Osteoblast (primary cell): ENCODE data around the gene DRP2. TPM values are rescaled to one million over a fixed set of nuclear protein-coding genes. Genes with fewer than 3 reads are reported as not detected.

Experiments
- DNase-seq: peaks from one replicate; pipeline ENCODE4 v3.0.0; 2011; ENCODE audit warnings: low spot score, mixed read lengths; ENCODE audit not compliant: insufficient read length; ENCODE audit errors: missing footprints
- H2AFZ ChIP-seq: 2 replicates; pipeline ENCODE4 v1.6.0; 2011; ENCODE audit warnings: mild to moderate bottlenecking, low read length
- H3K27ac ChIP-seq: 2 replicates; pipeline ENCODE4 v1.5.1; 2011; ENCODE audit warnings: mild to moderate bottlenecking, low read depth, low read length, moderate library complexity
- H3K27me3 ChIP-seq: 2 replicates; pipeline ENCODE4 v1.6.0; 2012; ENCODE audit warnings: mild to moderate bottlenecking, control low read depth, inconsistent platforms, low read length, moderate library complexity; ENCODE audit not compliant: insufficient read depth
- H3K36me3 ChIP-seq: 2 replicates; pipeline ENCODE4 v1.5.1; 2011; ENCODE audit warnings: mild to moderate bottlenecking, low read length, control low read depth, moderate library complexity; ENCODE audit not compliant: insufficient read depth
- H3K4me1 ChIP-seq: 2 replicates; pipeline ENCODE4 v1.5.1; 2011; ENCODE audit warnings: mild to moderate bottlenecking, low read length, control low read depth, moderate library complexity; ENCODE audit not compliant: insufficient read depth
- H3K4me2 ChIP-seq: 2 replicates; pipeline ENCODE4 v1.6.0; 2011; ENCODE audit warnings: mild to moderate bottlenecking, low read length; ENCODE audit not compliant: insufficient read depth
- H3K4me3 ChIP-seq: fragments of 200-600 bp; sonication (generic); 3 replicates; pipeline ENCODE4 v1.5.1; 2012; ENCODE audit warnings: mild to moderate bottlenecking, low read length, inconsistent platforms; ENCODE audit not compliant: insufficient read depth
- H3K79me2 ChIP-seq: 2 replicates; pipeline ENCODE4 v1.6.0; 2012; ENCODE audit warnings: mild to moderate bottlenecking, low read length, control low read depth, inconsistent platforms; ENCODE audit not compliant: insufficient read depth
- H3K9me3 ChIP-seq: 2 replicates; pipeline ENCODE4 v1.5.1; 2011; ENCODE audit warnings: low read depth, low read length, control low read depth
- H4K20me1 ChIP-seq: 2 replicates; pipeline ENCODE4 v1.6.0; 2012; ENCODE audit warnings: mild to moderate bottlenecking, low read length, control low read depth; ENCODE audit not compliant: insufficient read depth
- total RNA-seq: library from RNA; depleted of rRNA; stranded (reverse); fragments of >200 nt; gene quantifications from 2 replicates; pipeline ENCODE4 v1.2.3, GENCODE V29; 2012
- TF ChIP-seq, protein P1 (sequence below): IDR thresholded peaks from 2 replicates; pipeline ENCODE4 v1.5.1; 2011; ENCODE audit warnings: mild to moderate bottlenecking, low read depth, low read length, moderate library complexity; ENCODE audit errors: extremely low read depth

Gene DRP2
- total RNA-seq, 1 donor = 0.72 TPM

DNA sequence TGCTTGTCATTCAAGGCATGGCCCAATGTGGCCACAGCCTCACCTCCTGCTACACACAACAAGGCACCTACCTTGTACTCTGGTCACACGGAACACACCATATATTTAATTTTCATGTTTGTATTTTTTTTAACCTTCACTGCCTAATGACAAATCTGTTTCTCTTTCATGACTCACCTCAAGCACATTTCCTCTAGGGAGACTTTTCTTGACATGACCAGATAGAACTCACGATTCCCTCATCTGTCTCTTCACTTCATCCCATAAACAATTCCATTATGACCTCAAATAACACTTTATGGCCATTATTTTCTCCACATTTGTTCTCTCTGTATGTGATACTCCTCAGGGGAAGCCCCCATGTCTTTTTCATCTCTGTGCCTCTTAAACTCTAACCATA is 11.1 kb downstream of the DRP2 start:
- H3K27me3 ChIP-seq = peaks cover 4% of the 10 kb centered on the region
- no peaks in the 10 kb centered on the region for H4K20me1 ChIP-seq
- no peak overlapping the region for H3K4me3 ChIP-seq
- no peak for DNase-seq
- no peaks in the 10 kb centered on the region for H3K79me2 ChIP-seq
- TF ChIP-seq, protein P1, sequence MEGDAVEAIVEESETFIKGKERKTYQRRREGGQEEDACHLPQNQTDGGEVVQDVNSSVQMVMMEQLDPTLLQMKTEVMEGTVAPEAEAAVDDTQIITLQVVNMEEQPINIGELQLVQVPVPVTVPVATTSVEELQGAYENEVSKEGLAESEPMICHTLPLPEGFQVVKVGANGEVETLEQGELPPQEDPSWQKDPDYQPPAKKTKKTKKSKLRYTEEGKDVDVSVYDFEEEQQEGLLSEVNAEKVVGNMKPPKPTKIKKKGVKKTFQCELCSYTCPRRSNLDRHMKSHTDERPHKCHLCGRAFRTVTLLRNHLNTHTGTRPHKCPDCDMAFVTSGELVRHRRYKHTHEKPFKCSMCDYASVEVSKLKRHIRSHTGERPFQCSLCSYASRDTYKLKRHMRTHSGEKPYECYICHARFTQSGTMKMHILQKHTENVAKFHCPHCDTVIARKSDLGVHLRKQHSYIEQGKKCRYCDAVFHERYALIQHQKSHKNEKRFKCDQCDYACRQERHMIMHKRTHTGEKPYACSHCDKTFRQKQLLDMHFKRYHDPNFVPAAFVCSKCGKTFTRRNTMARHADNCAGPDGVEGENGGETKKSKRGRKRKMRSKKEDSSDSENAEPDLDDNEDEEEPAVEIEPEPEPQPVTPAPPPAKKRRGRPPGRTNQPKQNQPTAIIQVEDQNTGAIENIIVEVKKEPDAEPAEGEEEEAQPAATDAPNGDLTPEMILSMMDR = no peak
- peaks cover 36% of the 10 kb centered on the region for H3K4me1 ChIP-seq
- no peaks in the 10 kb centered on the region for H3K9me3 ChIP-seq
- H2AFZ ChIP-seq = no peak overlapping the region
- H3K36me3 ChIP-seq = no peaks in the 10 kb centered on the region
- H3K4me2 ChIP-seq = no peak overlapping the region
- peak overlapping the region; percentile 37 for H3K27ac ChIP-seq

DNA sequence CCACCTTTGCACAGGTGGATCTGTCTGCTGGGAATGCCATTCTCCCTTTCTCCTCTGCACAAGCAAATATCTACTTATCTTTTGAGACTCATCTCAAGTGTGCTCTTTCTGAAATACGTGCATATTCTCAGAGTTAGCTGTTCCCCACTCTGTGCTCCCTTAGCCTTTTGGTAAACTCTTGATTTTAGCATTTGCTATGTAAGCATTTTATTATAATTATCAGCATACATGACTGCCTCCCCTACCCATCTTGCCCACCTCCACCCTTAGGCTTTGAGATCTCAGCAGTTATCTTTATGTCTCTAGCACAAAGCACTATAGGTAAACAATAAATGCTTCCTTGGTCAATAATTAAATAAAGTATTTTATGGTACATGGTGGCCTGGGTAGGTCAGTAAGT is 11.5 kb downstream of the DRP2 start:
- Histone ChIP-seq H3K36me3 (no peaks in the 10 kb centered on the region), H3K9me3 (no peaks in the 10 kb centered on the region), H3K4me1 (peaks cover 36% of the 10 kb centered on the region), H4K20me1 (no peaks in the 10 kb centered on the region), H3K79me2 (no peaks in the 10 kb centered on the region), H2AFZ (no peak overlapping the region), H3K4me3 (no peak overlapping the region), H3K4me2 (no peak overlapping the region), H3K27ac (peak overlapping the region; percentile 37), H3K27me3 (peaks cover 4% of the 10 kb centered on the region)
- no peak for DNase-seq
- TF ChIP-seq, protein P1 = no peak

DNA sequence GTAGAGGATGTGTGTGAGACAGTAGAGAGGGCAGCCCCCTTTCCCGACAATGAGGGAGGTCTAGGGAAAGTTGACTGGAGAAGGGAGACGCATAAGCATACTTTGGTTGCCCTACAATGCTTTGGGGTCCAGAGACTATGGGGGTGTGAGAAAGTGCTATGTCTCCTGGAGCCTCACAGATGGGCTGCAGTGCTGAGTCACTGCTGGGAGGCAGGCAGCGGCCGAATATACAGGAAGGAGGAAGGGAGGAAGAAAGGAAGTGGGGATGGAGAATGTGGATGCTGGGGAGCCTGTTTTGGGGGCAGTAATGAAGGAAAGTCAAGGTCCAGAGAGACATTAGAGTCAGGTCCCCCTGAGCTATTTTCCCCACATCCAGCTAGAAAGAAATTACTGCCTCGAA is 12.7 kb downstream of the DRP2 start:
- peak overlapping the region; percentile 35 for H2AFZ ChIP-seq
- peaks cover 36% of the 10 kb centered on the region for H3K4me1 ChIP-seq
- H3K79me2 ChIP-seq = no peaks in the 10 kb centered on the region
- H3K27me3 ChIP-seq = no peaks in the 10 kb centered on the region
- H3K4me2 ChIP-seq = no peak overlapping the region
- H3K27ac ChIP-seq = no peak overlapping the region
- no peaks in the 10 kb centered on the region for H3K36me3 ChIP-seq
- H3K4me3 ChIP-seq = no peak overlapping the region
- TF ChIP-seq, protein P1 = no peak
- no peak for DNase-seq
- no peaks in the 10 kb centered on the region for H4K20me1 ChIP-seq
- H3K9me3 ChIP-seq = no peaks in the 10 kb centered on the region

DNA sequence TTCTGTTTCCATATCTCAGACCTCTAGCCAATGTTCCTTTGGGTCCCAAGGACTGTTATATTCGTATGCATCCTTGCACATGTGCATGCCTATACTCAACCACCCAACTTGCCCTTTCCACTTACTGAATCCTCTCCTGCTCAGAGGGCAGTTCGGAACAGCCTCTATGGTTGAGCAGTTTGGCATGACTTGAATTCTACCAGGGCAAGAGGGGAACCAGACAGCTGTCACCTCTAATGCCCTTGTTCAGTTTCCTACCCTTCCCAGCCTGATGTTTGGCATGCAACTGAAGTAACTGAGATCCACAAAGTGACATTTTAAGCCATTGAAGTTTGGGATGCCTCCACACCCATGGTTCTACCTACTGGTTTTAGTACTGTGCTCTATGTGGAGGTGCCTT is 17.5 kb downstream of the DRP2 start:
- H3K9me3 ChIP-seq = no peaks in the 10 kb centered on the region
- no peaks in the 10 kb centered on the region for H3K27me3 ChIP-seq
- DNase-seq = no peak
- TF ChIP-seq, protein P1 = no peak
- H3K27ac ChIP-seq = no peak overlapping the region
- no peak overlapping the region for H2AFZ ChIP-seq
- H4K20me1 ChIP-seq = no peaks in the 10 kb centered on the region
- no peak overlapping the region for H3K4me2 ChIP-seq
- H3K36me3 ChIP-seq = no peaks in the 10 kb centered on the region
- H3K79me2 ChIP-seq = no peaks in the 10 kb centered on the region
- peaks cover 5% of the 10 kb centered on the region for H3K4me1 ChIP-seq
- no peak overlapping the region for H3K4me3 ChIP-seq
